HG02870 (cell line): ENCODE results near the gene ZCCHC10.
"Not testable (repeated sequence)": the region's sequence is repeated elsewhere in the genome, so short reads cannot be mapped to it uniquely, and the experiment has no call there.

Source experiments
- ATAC-seq: cut with Tn5 transposase; IDR thresholded peaks from one replicate; pipeline ENCODE4 v1.9.1; 2021; ENCODE audit warnings: mild to moderate bottlenecking, moderate library complexity; ENCODE audit not compliant: unreplicated experiment

Gene ZCCHC10

DNA sequence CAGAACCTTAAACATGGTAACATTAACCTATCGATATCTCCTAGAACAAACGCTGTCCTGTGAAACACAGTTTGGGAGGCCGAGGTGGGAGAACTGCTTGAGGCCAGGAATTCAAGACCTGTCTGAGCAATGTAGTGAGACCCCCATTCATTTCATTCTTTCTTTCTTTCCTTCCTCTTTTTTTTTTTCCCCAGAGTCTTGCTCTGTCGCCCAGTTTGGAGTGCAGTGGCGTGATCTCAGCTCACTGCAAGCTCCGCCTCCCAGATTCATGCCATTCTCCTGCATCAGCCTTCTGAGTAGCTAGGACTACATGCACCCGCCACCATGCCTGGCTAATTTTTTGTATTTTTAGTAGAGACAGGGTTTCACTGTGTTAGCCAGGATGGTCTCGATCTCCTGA, 20.2 kb upstream of the ZCCHC10 start:
- ATAC-seq, result not testable (repeated sequence)

DNA sequence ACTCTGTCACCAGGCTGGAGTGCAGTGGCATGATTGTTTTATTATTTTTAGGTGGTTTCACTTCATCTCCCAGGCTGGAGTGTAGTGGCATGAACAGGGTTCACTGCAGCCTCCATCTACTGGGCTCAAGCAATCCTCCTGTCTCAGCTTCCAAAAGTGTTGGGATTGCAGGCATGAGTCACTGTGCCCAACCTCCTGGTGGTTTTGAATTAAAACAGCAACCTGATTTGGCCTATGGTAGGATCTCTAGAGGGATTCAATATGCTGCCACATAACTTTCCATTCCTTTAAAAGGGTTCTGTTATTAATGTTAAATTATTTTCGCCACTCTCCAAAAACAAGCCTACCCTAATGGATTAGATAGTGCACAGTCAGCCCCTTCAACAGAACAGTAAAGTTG, 15.6 kb upstream of the ZCCHC10 start:
- ATAC-seq, result no peak

DNA sequence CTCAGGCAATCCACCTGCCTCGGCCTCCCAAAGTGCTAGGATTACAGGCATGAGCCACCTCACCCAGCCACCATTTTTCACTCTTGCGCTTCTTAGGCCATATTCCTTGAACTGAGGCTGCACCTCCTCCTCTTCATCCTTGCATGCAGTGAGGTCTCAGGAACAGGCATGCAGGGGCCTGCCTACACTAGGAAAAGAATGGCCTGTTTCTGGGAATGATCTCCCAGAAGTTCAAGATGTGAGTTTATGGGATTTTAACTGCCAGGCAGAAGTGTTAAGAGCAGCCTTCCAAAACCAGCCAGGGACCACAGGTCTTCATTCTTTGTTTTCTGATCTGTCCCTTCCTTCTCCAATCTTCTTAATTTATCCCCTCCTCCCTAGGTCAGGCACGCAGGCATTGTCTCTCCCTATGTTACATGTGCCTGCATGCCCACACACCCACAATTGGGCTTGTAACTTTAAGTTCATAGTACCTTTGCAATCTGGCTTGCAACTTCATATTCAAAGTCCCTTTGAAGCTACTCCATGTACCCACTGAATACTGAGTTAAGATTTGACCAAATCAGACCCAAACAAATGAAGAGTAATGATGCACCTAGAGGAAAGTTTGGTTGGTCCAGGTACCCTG, 14.9 kb upstream of the ZCCHC10 start:
- no peak for ATAC-seq

DNA sequence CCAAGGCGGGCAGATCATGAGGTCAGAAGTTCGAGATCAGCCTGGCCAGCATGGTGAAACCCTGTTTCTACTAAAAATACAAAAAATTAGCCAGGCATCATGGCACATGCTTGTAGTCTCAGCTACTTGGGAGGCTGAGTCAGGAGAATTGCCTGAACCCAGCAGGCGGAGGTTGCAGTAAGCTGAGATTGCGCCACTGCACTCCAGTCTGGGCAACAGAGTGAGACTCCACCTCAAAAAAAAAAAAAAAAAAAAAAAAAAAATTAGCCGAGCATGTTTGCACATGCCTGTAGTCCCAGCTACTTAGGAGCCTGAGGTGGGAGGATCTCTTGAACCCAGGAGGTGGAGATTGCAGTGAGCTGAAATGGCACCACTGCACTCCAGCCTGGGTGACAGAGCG, 10.3 kb upstream of the ZCCHC10 start:
- not testable (repeated sequence) for ATAC-seq

DNA sequence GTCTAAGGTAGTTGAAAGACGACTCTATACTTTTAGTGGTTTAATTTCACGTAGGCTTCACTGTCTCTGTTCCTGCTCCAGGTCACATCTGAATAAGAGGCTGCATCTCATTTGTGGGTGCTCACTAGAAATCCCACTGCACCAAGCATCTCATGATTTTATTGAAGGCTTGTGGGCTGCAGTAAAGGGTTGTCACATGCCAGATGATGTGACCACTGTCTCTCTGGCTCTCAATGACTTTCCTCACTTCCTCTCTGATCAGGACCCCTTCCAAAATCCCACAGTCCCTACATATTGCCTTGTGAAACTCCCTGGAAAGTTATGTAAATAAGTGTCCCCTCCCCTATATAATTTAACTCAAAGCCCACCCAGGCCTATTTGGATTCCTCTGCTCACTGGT, 8.9 kb upstream of the ZCCHC10 start:
- no peak for ATAC-seq

DNA sequence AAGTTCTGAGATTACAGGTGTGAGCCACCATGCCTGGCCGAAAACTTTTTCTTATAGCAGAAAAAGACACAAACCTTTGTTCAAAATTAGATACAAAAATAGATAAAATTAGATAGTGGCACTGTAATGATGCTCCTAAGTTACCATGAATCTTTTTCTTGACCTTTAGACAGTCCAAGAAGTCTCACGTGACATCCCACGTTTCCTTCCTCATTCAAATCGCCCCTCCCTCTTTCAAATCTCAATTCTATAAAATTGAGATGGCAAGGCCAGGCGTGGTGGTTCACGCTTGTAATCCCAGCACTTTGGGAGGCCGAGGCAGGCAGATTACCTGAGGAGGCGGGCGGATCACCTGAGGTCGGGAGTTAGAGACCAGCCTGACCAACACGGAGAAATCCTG, 7.7 kb upstream of the ZCCHC10 start:
- no peak for ATAC-seq

DNA sequence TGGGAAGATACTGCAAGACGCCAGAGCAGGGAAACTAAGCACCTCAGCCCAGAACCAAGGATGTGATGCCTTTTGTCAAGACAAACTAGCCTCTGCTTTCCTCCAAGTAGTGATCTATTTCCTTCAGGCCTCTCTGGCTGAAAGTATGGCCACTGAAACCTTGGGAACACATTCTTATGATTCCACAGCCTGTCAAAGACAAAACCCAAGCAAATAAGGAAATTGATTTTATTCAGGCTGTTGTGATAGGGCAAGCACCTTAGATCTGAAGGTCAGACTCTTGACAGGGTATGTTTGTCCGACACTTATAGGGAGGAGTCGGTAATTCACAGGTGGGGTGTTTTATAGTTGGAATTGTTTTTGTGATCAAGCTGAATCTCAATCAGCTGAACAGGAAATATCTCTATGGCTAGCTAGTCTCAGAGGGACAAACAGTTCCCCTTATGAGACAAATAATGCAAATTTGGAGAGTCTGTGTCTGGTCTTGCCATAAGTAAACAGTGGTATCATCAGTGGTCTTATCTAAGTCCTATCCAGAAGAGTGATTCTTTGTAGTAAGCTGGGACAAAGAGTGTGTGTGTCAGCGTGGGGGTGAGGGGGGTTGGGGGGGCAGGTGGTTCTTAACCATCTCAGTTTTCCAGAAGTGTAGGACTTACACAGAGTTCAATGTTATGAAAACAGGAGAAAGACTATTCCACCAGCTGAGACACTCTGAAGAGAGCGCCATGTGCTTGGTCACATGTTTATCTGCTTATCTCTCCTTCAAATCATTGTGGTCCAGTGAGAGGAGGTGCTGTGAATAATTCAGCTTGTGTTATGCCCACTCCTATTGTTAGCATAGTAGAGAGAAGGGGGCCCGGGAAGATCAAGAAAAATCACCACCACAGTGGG, 6.7 kb upstream of the ZCCHC10 start:
- peak; percentile 61 for ATAC-seq

DNA sequence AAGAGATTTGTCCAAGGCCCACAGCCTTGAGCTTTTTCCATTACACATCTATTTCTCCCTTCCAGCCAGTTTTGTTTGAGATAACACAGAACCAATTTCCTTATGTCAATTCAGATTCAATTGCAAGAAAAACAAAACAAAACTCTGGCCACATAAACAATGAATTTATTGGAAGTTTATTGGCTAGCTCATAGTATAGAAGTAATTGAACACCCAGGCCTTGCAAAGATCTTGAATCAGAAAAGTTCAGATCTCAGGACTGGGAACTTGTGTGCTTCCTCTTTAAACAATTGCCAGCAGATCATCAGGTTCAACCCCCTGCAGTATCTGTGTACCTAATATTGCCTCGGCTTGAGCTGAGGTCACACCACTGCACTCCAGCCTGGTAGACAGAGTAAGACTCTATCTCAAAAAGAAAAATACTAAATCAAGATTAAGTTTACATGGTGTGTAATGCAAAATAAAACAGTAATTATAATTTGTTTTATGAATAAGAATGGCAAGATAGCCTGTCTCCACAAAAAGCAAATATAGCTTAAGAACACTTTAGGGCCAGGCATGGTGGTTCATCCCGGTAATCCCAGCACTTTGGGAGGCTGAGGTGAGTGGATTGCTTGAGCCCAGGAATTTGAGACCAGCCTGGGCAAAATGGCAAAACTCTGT, 4.1 kb upstream of the ZCCHC10 start:
- no peak for ATAC-seq

DNA sequence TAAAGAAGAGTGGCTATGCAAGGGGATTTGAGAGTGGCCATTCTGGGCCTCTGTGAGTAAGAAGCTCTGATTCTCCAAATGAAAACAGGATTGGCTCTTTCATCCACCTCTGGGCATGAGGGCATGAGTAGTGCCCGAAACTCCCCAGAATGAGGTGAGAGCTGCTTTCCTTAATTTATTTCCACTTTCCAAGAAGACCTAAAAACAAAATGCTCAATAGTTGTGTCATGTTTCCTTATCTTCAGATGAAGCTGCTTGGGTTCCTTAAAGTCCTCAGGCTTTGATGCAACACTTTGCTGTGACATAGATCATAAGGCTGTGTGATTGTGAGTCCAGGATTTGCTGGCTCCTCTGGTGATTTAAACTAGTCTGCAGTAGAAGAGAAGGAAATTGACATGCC, 3.1 kb upstream of the ZCCHC10 start:
- ATAC-seq, result no peak

DNA sequence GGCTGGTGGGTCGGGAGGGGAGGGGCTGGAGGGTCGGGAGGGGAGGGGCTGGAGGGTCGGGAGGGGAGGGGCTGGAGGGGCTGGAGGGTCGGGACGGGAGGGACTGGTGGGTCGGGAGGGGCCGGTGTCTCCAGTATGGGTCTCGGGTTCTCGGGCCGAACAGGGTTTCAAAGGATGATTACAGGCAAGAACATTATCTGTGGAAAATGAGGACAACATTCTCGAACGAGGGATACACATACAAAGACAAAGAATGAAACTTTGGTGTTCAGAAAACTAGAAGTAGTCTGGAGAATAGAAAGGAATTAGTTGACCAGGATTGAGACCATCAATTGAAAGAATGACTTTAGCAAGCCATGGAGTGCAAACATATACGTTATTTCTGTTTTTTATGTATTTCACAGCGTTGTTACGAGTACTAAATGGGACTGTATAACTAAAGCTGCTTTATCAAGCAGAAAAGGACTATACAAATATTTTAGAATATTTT, 360 bp upstream of the ZCCHC10 start:
- ATAC-seq, result no peak

DNA sequence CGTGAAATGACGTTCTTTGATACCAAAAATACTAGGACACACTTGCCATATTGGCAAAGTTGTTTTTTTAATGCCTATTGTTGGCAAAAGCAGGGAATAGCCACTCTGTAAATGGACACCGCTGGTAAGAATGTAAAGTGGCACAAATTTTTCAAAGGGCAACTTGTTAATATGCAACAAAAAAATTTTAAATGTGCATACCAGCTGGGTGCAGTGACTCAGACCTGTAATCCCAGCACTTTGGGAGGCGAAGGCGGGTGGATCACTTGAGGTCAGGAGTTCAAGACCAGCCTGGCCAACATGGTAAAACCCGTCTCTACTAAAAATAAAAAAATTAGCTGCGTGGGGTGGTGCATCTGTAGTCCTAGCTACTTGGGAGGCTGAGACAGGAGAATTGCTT, 6.9 kb downstream of the ZCCHC10 start:
- not testable (repeated sequence) for ATAC-seq

DNA sequence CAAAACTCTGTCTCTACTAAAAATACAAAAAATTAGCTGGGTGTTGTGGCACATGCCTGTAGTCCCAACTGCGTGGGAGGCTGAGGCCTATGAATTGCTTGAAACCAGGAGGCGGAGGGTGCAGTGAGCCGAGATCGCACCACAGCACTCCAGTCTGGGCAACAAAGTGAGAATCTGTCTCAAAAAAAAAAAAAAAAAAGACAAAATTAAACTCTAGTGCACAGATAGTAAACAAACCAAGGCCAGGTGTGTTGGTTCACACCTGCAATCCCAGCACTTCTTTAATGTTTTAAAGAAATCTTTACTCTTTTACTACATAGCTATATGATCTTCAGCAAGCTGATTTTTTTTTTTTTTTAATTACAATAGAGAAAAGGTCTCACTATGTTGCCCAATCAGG, 8.4 kb downstream of the ZCCHC10 start:
- ATAC-seq, result no peak

DNA sequence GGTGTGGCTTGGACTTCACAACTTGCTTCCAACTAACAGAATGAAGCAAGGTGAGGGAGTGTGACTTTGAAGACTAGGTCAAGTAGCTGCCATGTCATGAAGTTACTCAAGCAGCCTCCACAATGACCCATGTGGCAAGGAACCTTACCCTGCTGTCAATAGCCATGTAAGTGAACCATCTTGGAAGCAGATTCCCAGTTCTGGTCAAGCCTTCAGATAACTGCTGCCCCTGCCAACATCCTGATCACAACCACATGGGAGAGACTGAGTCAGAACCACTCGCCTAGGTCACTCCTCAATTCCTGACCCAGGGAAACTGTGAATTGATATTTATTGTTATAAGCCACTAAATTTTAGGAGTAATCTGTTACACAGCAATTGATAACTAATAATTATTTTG, 10.9 kb downstream of the ZCCHC10 start:
- ATAC-seq, result no peak

DNA sequence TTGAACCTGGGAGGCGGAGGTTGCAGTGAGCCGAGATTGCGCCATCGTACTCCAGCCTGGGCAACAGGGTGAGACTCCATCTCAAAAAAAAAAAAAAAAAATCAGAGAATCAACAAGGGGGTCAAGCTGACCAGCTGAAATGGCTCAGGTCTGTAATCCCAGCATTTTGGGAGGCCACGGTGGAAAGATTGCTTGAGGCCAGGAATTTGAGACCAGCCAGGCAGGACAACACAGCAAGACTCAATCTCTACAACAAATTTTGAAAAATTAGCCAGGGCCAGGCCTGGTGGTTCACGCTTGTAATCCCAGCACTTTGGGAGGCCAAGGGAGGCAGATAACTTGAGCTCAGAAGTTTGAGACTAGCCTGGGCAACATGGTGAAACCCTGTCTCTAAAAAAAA, 17.9 kb downstream of the ZCCHC10 start:
- not testable (repeated sequence) for ATAC-seq

DNA sequence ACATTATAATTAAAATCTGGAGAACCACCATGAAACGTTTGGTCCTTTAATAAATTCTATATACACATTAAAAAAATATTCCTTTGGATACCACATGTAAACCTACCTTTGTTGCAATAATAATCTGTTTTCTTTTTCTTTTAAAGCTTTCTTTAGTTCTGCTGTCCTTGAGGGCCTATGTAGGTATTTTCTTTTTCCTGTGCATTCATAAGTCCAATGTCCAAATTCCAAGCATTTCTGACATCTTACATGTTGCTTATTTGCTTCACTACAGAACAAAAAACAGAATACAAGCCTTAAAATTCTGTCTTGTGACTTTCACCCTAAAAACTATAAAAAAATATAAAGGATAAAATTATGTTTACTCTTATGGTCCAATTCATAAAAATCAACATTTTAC, 19.7 kb downstream of the ZCCHC10 start:
- ATAC-seq, result no peak

DNA sequence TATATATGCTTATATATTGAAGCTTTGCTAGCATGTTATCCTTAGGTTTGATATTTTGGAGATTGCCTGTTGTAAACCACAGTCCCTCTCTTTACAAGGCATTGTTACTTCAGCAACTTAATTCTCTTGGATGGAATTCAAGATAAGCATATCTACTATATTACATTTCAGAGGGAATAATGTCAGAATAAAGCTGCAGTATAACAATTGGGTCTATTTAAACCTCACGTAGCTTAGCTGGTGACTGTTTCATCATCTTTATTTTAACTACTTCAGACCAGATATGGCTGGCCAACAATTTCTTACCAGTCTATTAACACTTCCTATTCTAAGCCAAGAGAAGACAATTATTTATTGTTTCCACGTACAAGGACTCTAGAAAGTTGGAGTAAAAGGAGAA, 27.1 kb downstream of the ZCCHC10 start:
- no peak for ATAC-seq

DNA sequence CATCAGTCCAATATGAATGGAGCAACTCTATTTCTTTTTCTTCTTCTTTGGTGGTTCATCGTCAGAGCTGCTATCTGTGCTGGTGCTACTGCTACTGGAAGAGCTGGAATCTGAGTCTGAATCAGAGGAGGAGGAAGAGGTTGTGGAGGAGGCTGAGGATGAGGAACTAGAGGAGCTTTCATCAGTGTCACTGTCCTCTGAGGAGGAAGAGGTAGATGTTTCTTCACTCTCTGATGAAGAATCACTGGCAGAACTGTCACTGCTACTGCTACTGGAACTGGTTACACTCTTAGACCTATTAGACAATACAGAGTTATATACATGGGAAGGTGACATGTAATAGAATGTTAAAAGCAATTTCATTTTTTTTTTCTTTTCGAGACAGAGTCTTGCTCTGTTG, 27.8 kb downstream of the ZCCHC10 start:
- no peak for ATAC-seq

DNA sequence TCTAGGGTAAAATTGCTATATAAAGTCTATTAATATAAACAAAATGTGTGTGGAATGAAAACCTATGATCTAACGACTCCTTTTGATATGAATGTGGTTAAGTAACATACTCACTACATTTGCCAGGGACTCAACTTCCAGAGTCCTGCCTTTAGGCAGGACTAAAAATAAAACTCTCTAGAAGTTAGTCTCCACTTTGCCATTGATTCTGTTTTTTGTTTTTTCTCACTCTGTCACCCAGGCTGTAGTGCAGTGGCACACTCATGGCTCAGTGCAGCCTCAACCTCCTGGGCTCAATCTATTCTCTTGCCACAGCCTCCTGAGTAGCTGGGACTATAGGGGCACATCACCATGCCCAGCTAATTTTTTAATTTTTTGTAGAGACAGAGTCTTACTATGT, 30.0 kb downstream of the ZCCHC10 start:
- no peak for ATAC-seq

DNA sequence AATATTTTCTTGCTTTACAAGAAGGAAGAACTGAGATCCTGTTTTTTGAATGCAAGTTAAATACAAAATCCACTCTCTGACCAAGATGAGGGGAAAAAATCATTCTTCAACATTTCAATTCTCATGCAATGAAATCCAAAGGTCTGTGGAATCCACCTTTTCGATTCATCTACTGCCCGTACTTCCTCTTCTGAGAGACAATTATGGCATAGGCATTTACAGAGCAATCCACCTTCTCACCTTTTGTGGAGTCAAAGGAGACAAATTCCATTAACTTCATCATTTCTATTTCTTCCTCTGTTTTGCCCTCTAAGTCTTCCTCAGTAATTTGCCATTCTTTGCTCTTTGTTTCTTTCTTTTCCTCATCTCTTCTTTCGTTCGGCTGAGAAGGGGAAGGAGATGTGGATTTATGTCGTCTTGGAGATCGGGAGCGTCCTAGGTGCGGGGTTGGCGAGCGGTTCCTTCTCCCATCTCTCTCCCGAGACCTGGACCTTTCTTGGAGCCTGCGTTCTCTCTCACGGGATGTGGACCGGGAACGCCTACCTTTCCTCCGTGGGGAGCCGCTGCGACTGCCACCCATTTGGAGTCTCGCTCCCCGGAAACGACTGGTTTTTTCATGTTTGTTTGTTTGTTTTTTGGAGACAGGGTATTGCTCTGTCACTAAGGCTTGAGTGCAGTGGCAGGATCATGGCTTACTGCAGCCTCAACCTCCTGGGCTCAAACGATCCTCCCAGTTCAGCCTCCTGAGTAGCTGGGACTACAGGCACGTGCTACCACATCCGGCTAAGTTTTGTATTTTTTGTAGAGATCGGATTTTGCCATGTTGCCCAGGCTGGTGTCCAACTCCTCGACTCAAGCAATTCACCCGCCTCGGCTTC, 38.6 kb downstream of the ZCCHC10 start:
- no peak for ATAC-seq

DNA sequence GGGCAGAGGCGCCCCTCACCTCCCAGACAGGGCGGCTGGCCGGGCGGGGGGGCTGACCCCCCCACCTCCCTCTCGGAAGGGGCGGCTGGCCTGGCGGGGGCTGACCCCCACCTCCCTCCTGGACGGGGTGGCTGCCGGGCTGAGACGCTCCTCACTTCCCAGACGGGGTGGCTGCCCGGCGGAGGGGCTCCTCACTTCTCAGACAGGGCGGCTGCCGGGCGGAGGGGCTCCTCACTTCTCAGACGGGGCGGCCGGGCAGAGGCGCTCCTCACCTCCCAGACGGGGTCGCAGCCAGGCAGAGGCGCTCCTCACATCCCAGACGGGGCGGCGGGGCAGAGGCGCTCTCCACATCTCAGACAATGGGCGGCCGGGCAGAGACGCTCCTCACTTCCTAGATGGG, 43.4 kb downstream of the ZCCHC10 start:
- ATAC-seq, result not testable (repeated sequence)

DNA sequence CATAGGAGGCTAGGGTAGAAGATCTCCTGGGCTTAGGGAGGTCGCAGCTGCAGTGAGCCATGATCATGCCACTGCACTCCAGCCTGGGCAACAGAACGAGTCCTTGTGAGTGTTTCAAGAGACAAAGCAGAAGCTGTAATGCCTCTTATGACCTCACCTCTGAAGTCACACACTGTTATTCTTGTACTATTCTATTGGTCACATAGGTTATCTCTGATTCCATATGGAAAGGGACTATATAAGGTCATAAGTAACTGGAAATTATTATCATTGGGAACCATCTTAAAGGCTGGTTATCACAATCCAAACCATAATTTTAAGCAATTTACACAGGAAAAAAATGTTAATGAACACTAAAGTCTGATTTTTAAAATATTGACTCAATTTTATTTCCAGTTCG, 45.1 kb downstream of the ZCCHC10 start:
- ATAC-seq, result no peak
